Osteocyte (in vitro differentiated cells): ENCODE measurements around the gene LIN54. TPM values are rescaled to one million over a fixed set of nuclear protein-coding genes. Genes with fewer than 3 reads are reported as not detected.

Source experiments
- DNase-seq: peaks from one replicate; pipeline ENCODE4 v3.0.0; 2021; ENCODE audit warnings: mixed read lengths; ENCODE audit not compliant: unreplicated experiment; ENCODE audit errors: extremely low spot score
- H3K27ac Mint-ChIP-seq: one replicate; pipeline ENCODE4 v1.8.0; 2021; ENCODE audit warnings: mild to moderate bottlenecking, mixed read lengths; ENCODE audit not compliant: unreplicated experiment
- H3K27me3 Mint-ChIP-seq: one replicate; pipeline ENCODE4 v1.8.0; 2021; ENCODE audit warnings: mixed read lengths; ENCODE audit not compliant: unreplicated experiment
- H3K36me3 Mint-ChIP-seq: one replicate; pipeline ENCODE4 v1.8.0; 2021; ENCODE audit warnings: mixed read lengths; ENCODE audit not compliant: unreplicated experiment
- H3K4me1 Mint-ChIP-seq: one replicate; pipeline ENCODE4 v1.8.0; 2021; ENCODE audit warnings: mixed read lengths; ENCODE audit not compliant: unreplicated experiment
- H3K4me3 Mint-ChIP-seq: one replicate; pipeline ENCODE4 v1.8.0; 2021; ENCODE audit warnings: mild to moderate bottlenecking, moderate library complexity, mixed read lengths; ENCODE audit not compliant: unreplicated experiment
- H3K9me3 Mint-ChIP-seq: one replicate; pipeline ENCODE4 v1.8.0; 2021; ENCODE audit warnings: mixed read lengths; ENCODE audit not compliant: unreplicated experiment
- CTCF ChIP-seq: fragments of 200-600 bp; sonication (generic); IDR thresholded peaks from 2 replicates; pipeline ENCODE4 v1.5.0; 2021; ENCODE audit warnings: antibody characterized with exemption, mild to moderate bottlenecking, moderate library complexity
- total RNA-seq: library from RNA; stranded (reverse); gene quantifications from 2 replicates; pipeline ENCODE4 v1.2.1, GENCODE V29; 2021

The LIN54 gene
- total RNA-seq, 1 donor from 2014 or later: 12.6 TPM

- Mint-ChIP-seq H3K36me3 (peaks cover 3% of the 10 kb centered on the region), H3K27ac (no peak overlapping the region), H3K4me3 (no peak overlapping the region), H3K4me1 (peaks cover 10% of the 10 kb centered on the region), H3K9me3 (no peaks in the 10 kb centered on the region), H3K27me3 (no peaks in the 10 kb centered on the region)
- no peak for TF ChIP-seq CTCF
- DNase-seq: no peak
Measured at GRCh38 chr4:82983444-82983843, 27.2 kb downstream of the LIN54 start.

- H3K4me3 Mint-ChIP-seq: no peak overlapping the region
Measured at GRCh38 chr4:82981138-82981537, 29.5 kb downstream of the LIN54 start.

GRCh38 chr4:82975792-82976191, 34.8 kb downstream of the LIN54 start:
- Mint-ChIP-seq H3K36me3 (peaks cover 13% of the 10 kb centered on the region), H3K9me3 (no peaks in the 10 kb centered on the region), H3K27ac (no peak overlapping the region), H3K27me3 (no peaks in the 10 kb centered on the region), H3K4me1 (peaks cover 8% of the 10 kb centered on the region), H3K4me3 (no peak overlapping the region)
- TF ChIP-seq CTCF: no peak
- no peak for DNase-seq

More at GRCh38 chr4:82981138-82981537, 29.5 kb downstream of the LIN54 start:
- Mint-ChIP-seq H3K4me1 (peaks cover 8% of the 10 kb centered on the region), H3K36me3 (peaks cover 7% of the 10 kb centered on the region), H3K27ac (no peak overlapping the region), H3K9me3 (no peaks in the 10 kb centered on the region), H3K27me3 (no peaks in the 10 kb centered on the region)
- TF ChIP-seq CTCF: no peak
- no peak for DNase-seq

- TF ChIP-seq CTCF: no peak
- Mint-ChIP-seq H3K36me3 (peaks cover 29% of the 10 kb centered on the region), H3K4me3 (no peak overlapping the region), H3K4me1 (no peaks in the 10 kb centered on the region), H3K9me3 (no peaks in the 10 kb centered on the region), H3K27ac (no peak overlapping the region), H3K27me3 (no peaks in the 10 kb centered on the region)
- no peak for DNase-seq
Measured at GRCh38 chr4:82969414-82969813, 41.2 kb downstream of the LIN54 start.

- no peak for DNase-seq
- no peak for TF ChIP-seq CTCF
- no peak overlapping the region for H3K27ac Mint-ChIP-seq
- H3K4me3 Mint-ChIP-seq: no peak overlapping the region
- peaks cover 33% of the 10 kb centered on the region for H3K36me3 Mint-ChIP-seq
- H3K9me3 Mint-ChIP-seq: no peaks in the 10 kb centered on the region
- H3K4me1 Mint-ChIP-seq: no peaks in the 10 kb centered on the region
- H3K27me3 Mint-ChIP-seq: no peaks in the 10 kb centered on the region
Measured at GRCh38 chr4:82968972-82969371, 41.7 kb downstream of the LIN54 start.
